A549 (cell line): ENCODE data around the gene DPF1.

Experiments used
- CEBPB ChIP-seq, 2 experiments: fragments of >200 bp in 1 of 2; sonication (Bioruptor Twin) in 1 of 2; formaldehyde crosslinking in 1 of 2; IDR thresholded peaks; 2 replicates each; pipeline ENCODE4 v1.6.1; 2012 to 2016
- CTCF ChIP-seq: fragments of >200 bp; sonication (Bioruptor Twin); formaldehyde crosslinking; IDR thresholded peaks from 3 replicates; pipeline ENCODE4 v1.5.1; 2016
- EHMT2 ChIP-seq: fragments of 200-600 bp; sonication (generic); IDR thresholded peaks from 2 replicates; pipeline ENCODE4 v1.6.1; 2016; ENCODE audit warnings: antibody characterized with exemption, low read depth, mild to moderate bottlenecking, moderate library complexity
- EP300 ChIP-seq, 2 experiments: fragments of >200 bp; sonication (Bioruptor Twin); formaldehyde crosslinking; IDR thresholded peaks; 2 replicates in 1 of 2; 3 replicates in 1 of 2; pipeline ENCODE4 v1.6.1; 2016 to 2017
- HDAC2 ChIP-seq: fragments of 200-600 bp; sonication (generic); IDR thresholded peaks from 2 replicates; pipeline ENCODE4 v1.6.1; 2016
- JUNB ChIP-seq: fragments of >200 bp; sonication (Bioruptor Twin); formaldehyde crosslinking; IDR thresholded peaks from 2 replicates; pipeline ENCODE4 v1.6.1; 2016
- MAX ChIP-seq: IDR thresholded peaks from 2 replicates; pipeline ENCODE4 v1.6.1; 2012
- PBX3 ChIP-seq: IDR thresholded peaks from 2 replicates; pipeline ENCODE4 v1.6.1; 2012
- RCOR1 ChIP-seq: fragments of 150-350 bp; IDR thresholded peaks from 2 replicates; pipeline ENCODE4 v1.6.1; 2014; ENCODE audit warnings: antibody characterized with exemption, low read length, low read depth
- REST ChIP-seq: fragments of 200-600 bp; sonication (generic); IDR thresholded peaks from 2 replicates; pipeline ENCODE4 v1.6.1; 2016; ENCODE audit warnings: antibody characterized with exemption, mild to moderate bottlenecking, moderate library complexity

GRCh38 chr19:38190061-38190460 lies 34.0 kb downstream of the DPF1 start:
- TF ChIP-seq EP300 (IDR thresholded peaks at IDR 0.05) (no peak), HDAC2 (no peak), CTCF (no peak), REST (no peak), EHMT2 (no peak), PBX3 (no peak), RCOR1 (no peak), MAX (no peak), JUNB (no peak), CEBPB (IDR thresholded peaks at IDR 0.05) (no peak)
